Ureter (tissue), 1 donor: Measurements from ENCODE around the gene SEPHS2. TPM values are rescaled to one million over a fixed set of nuclear protein-coding genes. Genes with fewer than 3 reads are reported as not detected.
A peak's percentile ranks its signal among the peaks of the same experiment; 100 is the strongest.
"Not testable (repeated sequence)": the region's sequence is repeated elsewhere in the genome, so short reads cannot be mapped to it uniquely, and the experiment has no call there.

Experiments
- DNase-seq: peaks from one replicate; pipeline ENCODE4 v3.0.0-alpha.2; 2020; ENCODE audit warnings: low spot score
- total RNA-seq: library from RNA; stranded (reverse); gene quantifications from one replicate; pipeline ENCODE4 v1.2.4, GENCODE V29; 2023
- donor health status: DM: yes; HTN: yes; CAD: no.

The SEPHS2 gene
- total RNA-seq, 1 donor from 2014 or later, result 36.2 TPM

GRCh38 chr16:30398661-30399434 is 46.8 kb downstream of the SEPHS2 start:
- no peak for DNase-seq

- no peak for DNase-seq
Observed at GRCh38 chr16:30397776-30398660, 47.7 kb downstream of the SEPHS2 start.

GRCh38 chr16:30397056-30397455 is 48.6 kb downstream of the SEPHS2 start:
- no peak for DNase-seq

GRCh38 chr16:30396627-30397026 is 49.0 kb downstream of the SEPHS2 start:
- DNase-seq, result not testable (repeated sequence)

GRCh38 chr16:30395992-30396585 is 49.6 kb downstream of the SEPHS2 start:
- no peak for DNase-seq

GRCh38 chr16:30395155-30395991 is 50.3 kb downstream of the SEPHS2 start, which contains the start of gene ZNF48:
Gene ZNF48, plus strand, starts transcription at chr16:30395420. Its CDS starts 375 bp downstream, at chr16:30395795.
- DNase-seq, result peak; percentile 86

GRCh38 chr16:30394592-30395154 is 51.0 kb downstream of the SEPHS2 start:
- no peak for DNase-seq

Other genes with a start within 250 kb of the SEPHS2 start
- gene SULT1A3, start 246.6 kb downstream of the SEPHS2 start, total RNA-seq, result 28.3 TPM
- gene NPIPB13, start 197.4 kb downstream of the SEPHS2 start, total RNA-seq, result 48.8 TPM
- 69.0 TPM for gene CD2BP2, start 90.6 kb downstream of the SEPHS2 start, total RNA-seq
- 36.9 TPM for gene TBC1D10B, start 75.4 kb downstream of the SEPHS2 start, total RNA-seq
- 2.9 TPM for gene MYL11, start 71.1 kb downstream of the SEPHS2 start, total RNA-seq
- gene SEPTIN1, start 63.3 kb downstream of the SEPHS2 start, total RNA-seq, result 8.2 TPM
- gene ZNF48, start 50.5 kb downstream of the SEPHS2 start, total RNA-seq, result 8.1 TPM
- 5.2 TPM for gene ZNF771, start 38.3 kb downstream of the SEPHS2 start, total RNA-seq
- 49.9 TPM for gene DCTPP1, start 15.8 kb downstream of the SEPHS2 start, total RNA-seq
- 8.9 TPM for gene ITGAL, start 26.9 kb upstream of the SEPHS2 start, total RNA-seq
- gene ZNF768, start 80.7 kb upstream of the SEPHS2 start, total RNA-seq, result 37.6 TPM
- 10.4 TPM for gene ZNF747, start 89.0 kb upstream of the SEPHS2 start, total RNA-seq
- 6.9 TPM for gene ZNF764, start 112.5 kb upstream of the SEPHS2 start, total RNA-seq
- gene ZNF688, start 125.8 kb upstream of the SEPHS2 start, total RNA-seq, result 10.8 TPM
- 25.2 TPM for gene ZNF785, start 139.8 kb upstream of the SEPHS2 start, total RNA-seq
- gene ZNF689, start 164.5 kb upstream of the SEPHS2 start, total RNA-seq, result 10.2 TPM
- gene PRR14, start 205.1 kb upstream of the SEPHS2 start, total RNA-seq, result 37.8 TPM
- gene FBRS, start 212.6 kb upstream of the SEPHS2 start, total RNA-seq, result 82.5 TPM